A673 (cell line): ENCODE measurements around the gene LVRN. TPM values are rescaled to one million over a fixed set of nuclear protein-coding genes. Genes with fewer than 3 reads are reported as not detected.

Source experiments
- BruUV-seq: library from RNA; stranded (reverse); fragments of 400-500 nt; replicated peaks from 2 replicates; lab custom pipeline; 2021; lab: Mats Ljungman, UMichigan
- CTCF ChIA-PET: fragments of 300-600 bp; sonication (Branson Sonifier 250); formaldehyde crosslinking; loops from one replicate; lab custom pipeline; 2022; ENCODE audit warnings: antibody characterized with exemption; lab: Charles Lee
- POLR2A ChIA-PET: fragments of 300-600 bp; sonication (Branson Sonifier 250); formaldehyde crosslinking; loops from one replicate; lab custom pipeline; 2022; ENCODE audit warnings: antibody characterized with exemption; ENCODE audit not compliant: low non-redundant PET; lab: Charles Lee
- DNase-seq: peaks from one replicate; pipeline ENCODE4 v3.0.0-alpha.2; 2015; ENCODE audit warnings: low spot score
- H3K27ac ChIP-seq: fragments of 200-600 bp; sonication (generic); 2 replicates; pipeline ENCODE4 v1.5.1; 2016; ENCODE audit warnings: mixed run types, low read depth, mild to moderate bottlenecking, mixed read lengths, antibody characterized with exemption, low read length; ENCODE audit not compliant: poor library complexity, severe bottlenecking
- H3K27me3 ChIP-seq: fragments of 200-600 bp; sonication (generic); replicated peaks from 2 replicates; pipeline ENCODE4 v1.6.1; 2017; ENCODE audit warnings: mixed run types, low read depth, mild to moderate bottlenecking, mixed read lengths, antibody characterized with exemption, low read length; ENCODE audit not compliant: insufficient read depth, poor library complexity
- H3K36me3 ChIP-seq: fragments of 200-600 bp; sonication (generic); 2 replicates; pipeline ENCODE4 v1.6.1; 2016; ENCODE audit warnings: mixed run types, mild to moderate bottlenecking, mixed read lengths, antibody characterized with exemption, low read length; ENCODE audit not compliant: insufficient read depth, poor library complexity, severe bottlenecking
- H3K4me1 ChIP-seq: fragments of 200-600 bp; sonication (generic); 2 replicates; pipeline ENCODE4 v1.6.1; 2017; ENCODE audit warnings: mixed run types, mild to moderate bottlenecking, mixed read lengths, antibody characterized with exemption, low read length; ENCODE audit not compliant: insufficient read depth, poor library complexity, severe bottlenecking
- H3K4me3 ChIP-seq: fragments of 200-600 bp; sonication (generic); 2 replicates; pipeline ENCODE4 v1.5.1; 2016; ENCODE audit warnings: low read depth, mixed run types, mild to moderate bottlenecking, mixed read lengths, low read length; ENCODE audit not compliant: poor library complexity, severe bottlenecking
- H3K9me3 ChIP-seq: fragments of 200-600 bp; sonication (generic); 2 replicates; pipeline ENCODE4 v1.6.1; 2016; ENCODE audit warnings: mixed run types, low read depth, mild to moderate bottlenecking, mixed read lengths, antibody characterized with exemption, low read length; ENCODE audit not compliant: poor library complexity, severe bottlenecking
- EZH2 ChIP-seq: fragments of 200-600 bp; sonication (generic); IDR thresholded peaks from 2 replicates; pipeline ENCODE4 v1.6.1; 2017; ENCODE audit warnings: borderline replicate concordance, low read depth, mild to moderate bottlenecking, mixed read lengths, antibody characterized with exemption, low read length; ENCODE audit not compliant: poor library complexity, severe bottlenecking
- intact Hi-C: fragments of 100-400 bp; cut with micrococcal nuclease; formaldehyde crosslinking; loops from one replicate; pipeline ENCODE4 v1.10.0; 2022; ENCODE audit not compliant: unreplicated experiment
- total RNA-seq: library from RNA; stranded (reverse); gene quantifications from 2 replicates; pipeline ENCODE4 v1.2.3, GENCODE V29; 2021
- TF ChIP-seq, protein P1 (sequence below): fragments of 300-800, 200-600 bp; sonication (generic); conservative IDR thresholded peaks from 2 replicates; pipeline ENCODE4 v1.5.1; 2017; ENCODE audit warnings: low read depth, mild to moderate bottlenecking, antibody characterized with exemption, low read length, moderate library complexity, mixed read lengths

LVRN gene
- total RNA-seq, 1 experiment from 2014 or later: not detected

DNA sequence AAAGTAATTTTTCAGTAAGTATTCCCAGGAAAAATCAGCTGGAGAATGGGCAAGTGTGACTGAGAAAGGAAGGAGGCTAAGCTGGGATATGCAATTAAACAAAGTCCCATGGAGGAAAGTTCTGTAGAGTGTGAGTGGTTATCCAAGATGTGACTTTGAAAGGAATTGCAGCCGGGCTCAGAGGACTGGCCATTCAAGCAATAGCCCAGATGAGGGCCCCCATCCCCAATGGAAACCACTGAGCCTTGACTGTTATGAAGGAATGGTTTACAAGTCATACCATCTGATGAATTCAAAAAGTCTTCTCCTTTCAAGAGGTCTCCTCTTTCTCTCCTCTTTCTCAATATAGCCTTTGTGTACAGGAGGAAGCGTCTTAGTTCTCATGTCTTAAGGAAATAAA lies 6.5 kb downstream of the LVRN start:
- Histone ChIP-seq H3K9me3 (no peaks in the 10 kb centered on the region), H3K4me3 (no peak overlapping the region), H3K27me3 (peaks cover 47% of the 10 kb centered on the region), H3K27ac (no peak overlapping the region), H3K4me1 (no peaks in the 10 kb centered on the region), H3K36me3 (no peaks in the 10 kb centered on the region)
- TF ChIP-seq, protein P1, sequence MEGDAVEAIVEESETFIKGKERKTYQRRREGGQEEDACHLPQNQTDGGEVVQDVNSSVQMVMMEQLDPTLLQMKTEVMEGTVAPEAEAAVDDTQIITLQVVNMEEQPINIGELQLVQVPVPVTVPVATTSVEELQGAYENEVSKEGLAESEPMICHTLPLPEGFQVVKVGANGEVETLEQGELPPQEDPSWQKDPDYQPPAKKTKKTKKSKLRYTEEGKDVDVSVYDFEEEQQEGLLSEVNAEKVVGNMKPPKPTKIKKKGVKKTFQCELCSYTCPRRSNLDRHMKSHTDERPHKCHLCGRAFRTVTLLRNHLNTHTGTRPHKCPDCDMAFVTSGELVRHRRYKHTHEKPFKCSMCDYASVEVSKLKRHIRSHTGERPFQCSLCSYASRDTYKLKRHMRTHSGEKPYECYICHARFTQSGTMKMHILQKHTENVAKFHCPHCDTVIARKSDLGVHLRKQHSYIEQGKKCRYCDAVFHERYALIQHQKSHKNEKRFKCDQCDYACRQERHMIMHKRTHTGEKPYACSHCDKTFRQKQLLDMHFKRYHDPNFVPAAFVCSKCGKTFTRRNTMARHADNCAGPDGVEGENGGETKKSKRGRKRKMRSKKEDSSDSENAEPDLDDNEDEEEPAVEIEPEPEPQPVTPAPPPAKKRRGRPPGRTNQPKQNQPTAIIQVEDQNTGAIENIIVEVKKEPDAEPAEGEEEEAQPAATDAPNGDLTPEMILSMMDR: no peak
- TF ChIP-seq EZH2: no peak
- DNase-seq: no peak
- intact Hi-C loops: no loop called here
- ChIA-PET POLR2A (no interaction called here), CTCF (no interaction called here)
- BruUV-seq: no TSS peak

DNA sequence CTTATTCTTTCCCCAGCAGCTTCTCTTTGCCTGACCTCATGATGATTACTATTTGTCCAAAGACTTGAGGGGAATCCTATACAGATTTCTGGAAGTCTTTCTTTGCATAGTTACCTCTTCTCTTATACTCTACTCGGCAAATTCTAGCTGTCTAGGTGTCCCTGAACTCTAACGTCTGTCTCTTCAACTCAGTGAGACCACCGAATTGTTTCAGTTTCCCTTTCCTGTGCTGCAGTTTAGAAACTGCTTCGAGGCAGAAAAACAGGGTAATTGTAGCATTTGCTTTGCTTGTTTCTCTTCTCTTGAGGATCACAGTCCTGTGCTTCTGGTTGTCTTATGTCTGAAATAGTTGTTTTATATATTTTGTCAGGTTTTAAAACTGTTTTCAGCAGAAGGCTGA lies 14.8 kb downstream of the LVRN start:
- Histone ChIP-seq H3K4me1 (no peaks in the 10 kb centered on the region), H3K27me3 (no peaks in the 10 kb centered on the region), H3K4me3 (no peak overlapping the region), H3K36me3 (no peaks in the 10 kb centered on the region), H3K27ac (no peak overlapping the region), H3K9me3 (no peaks in the 10 kb centered on the region)
- ChIA-PET CTCF (no interaction called here), POLR2A (no interaction called here)
- BruUV-seq: no TSS peak
- intact Hi-C loops: no loop called here
- no peak for TF ChIP-seq EZH2
- TF ChIP-seq, protein P1: no peak
- no peak for DNase-seq

DNA sequence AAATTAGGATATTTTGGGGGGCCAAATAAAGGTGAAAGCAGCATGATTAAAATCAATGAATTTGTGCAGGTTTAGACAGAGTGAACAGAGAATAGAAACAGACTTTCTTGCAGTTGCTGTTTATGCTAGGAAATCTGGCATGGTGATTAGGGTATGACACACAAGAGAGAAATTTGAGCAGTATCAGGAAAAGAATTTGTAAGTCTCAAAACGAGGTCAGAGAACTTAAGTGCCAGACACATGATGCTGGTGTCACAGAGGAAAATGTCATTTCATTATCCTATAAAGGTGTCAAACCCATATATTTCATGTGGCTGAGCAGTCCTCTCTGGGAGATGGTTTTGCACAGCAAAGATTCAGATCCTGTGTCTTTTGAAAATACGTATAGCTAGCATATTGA lies 15.7 kb downstream of the LVRN start:
- H3K36me3 ChIP-seq: no peaks in the 10 kb centered on the region
- no peak for DNase-seq
- POLR2A ChIA-PET: no interaction called here
- no peak for TF ChIP-seq EZH2
- TF ChIP-seq, protein P1: no peak
- H3K4me1 ChIP-seq: no peaks in the 10 kb centered on the region
- no peaks in the 10 kb centered on the region for H3K9me3 ChIP-seq
- H3K27me3 ChIP-seq: no peaks in the 10 kb centered on the region
- BruUV-seq: no TSS peak
- intact Hi-C loops: no loop called here
- CTCF ChIA-PET: no interaction called here
- no peak overlapping the region for H3K4me3 ChIP-seq
- no peak overlapping the region for H3K27ac ChIP-seq
